Stimulated activated CD4-positive, alpha-beta T cell treated with anti-CD3 and anti-CD28 coated beads, Interleukin-12 subunit alpha, Interleukin-12 subunit beta, amount 100 ng/mL, for 4 hours (primary cell): ENCODE measurements around the gene RNPEP.
"Not testable (repeated sequence)": the region's sequence is repeated elsewhere in the genome, so short reads cannot be mapped to it uniquely, and the experiment has no call there.

Experiments used
- DNase-seq: peaks from one replicate; pipeline ENCODE4 v3.0.0-alpha.2; 2020

RNPEP gene, protein sequence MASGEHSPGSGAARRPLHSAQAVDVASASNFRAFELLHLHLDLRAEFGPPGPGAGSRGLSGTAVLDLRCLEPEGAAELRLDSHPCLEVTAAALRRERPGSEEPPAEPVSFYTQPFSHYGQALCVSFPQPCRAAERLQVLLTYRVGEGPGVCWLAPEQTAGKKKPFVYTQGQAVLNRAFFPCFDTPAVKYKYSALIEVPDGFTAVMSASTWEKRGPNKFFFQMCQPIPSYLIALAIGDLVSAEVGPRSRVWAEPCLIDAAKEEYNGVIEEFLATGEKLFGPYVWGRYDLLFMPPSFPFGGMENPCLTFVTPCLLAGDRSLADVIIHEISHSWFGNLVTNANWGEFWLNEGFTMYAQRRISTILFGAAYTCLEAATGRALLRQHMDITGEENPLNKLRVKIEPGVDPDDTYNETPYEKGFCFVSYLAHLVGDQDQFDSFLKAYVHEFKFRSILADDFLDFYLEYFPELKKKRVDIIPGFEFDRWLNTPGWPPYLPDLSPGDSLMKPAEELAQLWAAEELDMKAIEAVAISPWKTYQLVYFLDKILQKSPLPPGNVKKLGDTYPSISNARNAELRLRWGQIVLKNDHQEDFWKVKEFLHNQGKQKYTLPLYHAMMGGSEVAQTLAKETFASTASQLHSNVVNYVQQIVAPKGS

GRCh38 chr1:201982623-201983379 is at the start of gene RNPEP:
Gene RNPEP, plus strand, starts transcription at chr1:201982648. Its CDS starts 19 bp downstream, at chr1:201982667.
- peak; percentile 39 for DNase-seq

- DNase-seq, result no peak
These were observed 48.5 kb upstream of the RNPEP start for GRCh38 chr1:201933840-201934430.

DNA sequence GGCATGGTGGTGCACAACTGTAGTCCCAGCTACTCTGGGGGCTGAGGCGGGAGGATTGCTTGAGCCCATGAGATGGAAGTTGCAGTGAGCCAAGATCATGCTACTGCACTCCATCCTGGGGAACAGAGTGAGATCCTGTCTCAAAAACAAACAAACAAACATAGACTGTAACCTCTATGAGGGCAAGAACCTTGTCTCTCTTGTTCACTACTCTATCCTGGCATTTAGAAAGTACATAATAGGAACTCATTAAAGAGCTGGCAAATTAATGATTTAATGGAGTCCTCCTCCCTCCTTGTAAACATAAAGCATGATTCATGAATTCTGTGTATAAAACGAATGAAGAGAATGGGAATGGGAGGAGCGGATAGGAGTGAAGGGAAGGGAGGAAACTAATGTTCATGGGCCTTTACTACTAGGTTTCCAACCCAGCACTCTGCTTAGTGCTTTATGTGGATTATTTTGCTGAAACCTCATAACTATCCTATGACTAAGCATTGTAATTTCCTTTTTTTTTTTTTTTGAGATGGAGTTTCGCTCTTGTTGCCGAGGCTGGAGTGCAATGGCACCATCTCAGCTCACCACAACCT is 44.7 kb upstream of the RNPEP start:
- DNase-seq, result no peak

GRCh38 chr1:201938440-201939035 is 43.9 kb upstream of the RNPEP start:
- no peak for DNase-seq

DNA sequence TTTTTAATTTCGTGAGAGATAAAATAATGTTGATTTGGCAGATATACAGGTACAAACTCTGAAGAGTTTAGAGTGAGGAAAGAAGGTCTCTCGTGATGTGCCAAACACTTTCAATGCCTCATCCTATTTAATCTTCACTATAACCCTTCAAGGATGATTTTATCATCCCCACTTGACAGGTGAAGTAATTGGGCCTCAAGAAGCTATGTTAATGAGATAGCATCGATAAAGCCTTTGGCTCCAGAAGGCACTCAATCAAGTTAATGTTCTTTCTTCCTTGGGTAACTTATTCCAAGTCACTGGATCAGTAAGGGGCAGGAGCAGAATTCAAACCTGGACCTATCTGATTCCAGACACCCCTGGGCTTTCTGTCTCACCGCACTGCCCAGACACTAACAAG is 43.3 kb upstream of the RNPEP start:
- DNase-seq, result no peak

- no peak for DNase-seq
These were observed 42.9 kb upstream of the RNPEP start for GRCh38 chr1:201939574-201939973.

DNA sequence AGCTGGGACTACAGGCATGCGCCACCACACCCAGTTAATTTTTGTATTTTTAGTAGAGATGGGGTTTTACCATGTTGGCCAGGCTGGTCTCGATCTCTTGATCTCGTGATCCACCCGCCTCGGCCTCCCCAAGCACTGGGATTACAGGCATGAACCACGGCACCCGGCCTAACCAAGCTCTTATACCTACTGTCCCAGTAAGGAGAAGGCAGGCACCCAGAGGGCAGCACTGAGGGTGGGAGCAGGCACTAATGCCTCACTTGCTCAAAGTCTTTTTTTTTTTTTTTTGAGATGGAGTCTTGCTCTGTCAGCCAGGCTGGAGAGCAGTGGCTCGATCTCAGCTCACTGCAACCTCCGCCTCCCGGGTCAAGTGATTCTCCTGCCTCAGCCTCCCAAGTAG is 42.1 kb upstream of the RNPEP start:
- not testable (repeated sequence) for DNase-seq

DNA sequence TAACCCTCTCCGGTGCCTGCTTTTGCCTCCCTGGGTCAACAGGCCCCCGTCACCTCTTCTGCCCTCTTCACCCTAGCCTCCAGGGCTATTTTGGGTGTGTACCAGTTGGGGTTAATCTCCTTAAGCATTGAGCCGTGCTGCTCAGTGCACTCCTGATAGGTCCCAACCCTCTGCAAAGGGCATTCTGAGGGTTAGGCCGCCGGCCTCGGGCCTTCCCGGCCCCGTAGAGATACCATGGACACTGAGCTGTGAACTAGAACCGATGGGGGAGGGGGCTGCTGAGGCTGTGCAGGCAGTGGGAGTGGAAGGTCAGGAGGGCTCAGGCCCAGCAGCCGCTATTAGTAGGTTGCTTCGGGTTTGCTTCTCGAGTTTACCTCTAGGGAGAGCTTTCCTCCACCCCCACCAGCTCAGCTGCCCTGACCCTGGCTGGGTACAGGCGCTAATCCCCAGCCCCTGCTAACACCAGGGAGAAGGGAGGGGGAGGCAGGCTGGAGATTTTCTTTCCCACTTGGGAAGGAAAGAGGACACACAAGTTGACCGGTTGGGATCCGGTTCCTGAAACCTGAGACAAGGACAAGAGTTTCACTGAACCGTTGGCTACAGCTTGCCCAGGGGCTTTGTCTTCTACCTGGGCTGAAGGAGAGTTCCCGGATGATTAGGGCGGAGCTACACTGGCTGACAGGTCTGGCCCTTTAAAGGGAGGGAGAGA is 40.9 kb upstream of the RNPEP start:
- no peak for DNase-seq

GRCh38 chr1:201942129-201942495 is 40.3 kb upstream of the RNPEP start:
- DNase-seq, result no peak

DNA sequence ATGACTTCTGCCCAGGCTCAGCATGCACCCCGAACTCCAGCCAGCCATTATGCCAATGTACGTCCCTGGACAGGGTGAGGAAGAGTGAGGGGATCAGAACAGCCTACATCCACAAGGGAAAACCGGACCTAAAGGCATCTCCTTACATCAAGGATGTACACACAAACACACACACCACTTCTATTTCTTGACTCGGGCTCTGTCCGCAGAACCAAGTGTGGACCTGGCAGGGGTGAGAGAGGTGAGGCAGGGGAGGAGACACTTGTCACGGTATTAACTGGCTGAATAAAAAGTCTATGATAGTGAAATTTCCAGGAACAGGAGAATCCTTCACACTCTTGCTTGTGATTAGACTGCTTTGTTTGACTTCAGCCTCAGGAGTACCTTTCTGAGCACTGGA is 38.4 kb upstream of the RNPEP start:
- DNase-seq, result no peak

DNA sequence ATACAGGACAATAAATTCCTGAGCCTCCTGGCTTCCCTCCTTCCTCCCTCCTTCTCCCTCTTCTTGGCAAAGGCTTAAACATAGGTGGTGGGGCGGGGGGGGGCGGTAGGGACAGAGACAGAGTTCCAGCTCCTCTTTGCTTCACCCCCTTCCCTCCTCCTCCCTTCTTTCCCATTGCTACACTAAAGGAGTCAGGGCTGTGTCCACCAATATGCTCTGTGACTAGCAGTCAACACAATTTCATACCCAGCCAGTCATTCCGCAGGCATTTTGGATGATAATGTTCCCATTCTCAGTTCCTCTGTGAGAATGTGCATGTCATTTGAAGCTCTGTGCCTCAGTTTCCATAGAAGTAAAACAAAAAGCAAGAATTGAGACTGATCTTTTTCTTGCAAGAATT is 37.8 kb upstream of the RNPEP start:
- no peak for DNase-seq

DNA sequence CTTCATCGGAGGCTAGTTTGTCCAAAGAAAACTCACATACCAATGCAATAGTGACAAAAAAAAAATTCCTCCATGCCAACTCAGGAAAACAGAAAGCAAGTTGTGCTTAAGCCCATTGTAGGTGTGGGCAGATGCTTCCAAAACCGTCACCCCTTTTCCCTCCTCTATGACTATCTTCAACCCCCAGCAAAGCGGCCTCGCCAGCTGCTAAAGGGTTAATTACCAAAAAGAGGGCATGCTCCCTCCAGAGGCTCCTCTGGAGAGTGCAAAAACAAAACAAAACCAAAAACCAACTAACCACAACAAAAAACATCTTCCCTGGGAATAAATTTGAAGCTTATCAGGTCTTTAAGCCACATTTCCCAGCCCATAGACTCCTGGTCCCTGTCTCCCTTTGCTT is 37.3 kb upstream of the RNPEP start:
- DNase-seq, result no peak

- no peak for DNase-seq
These were observed 36.6 kb upstream of the RNPEP start for GRCh38 chr1:201945863-201946223.

DNA sequence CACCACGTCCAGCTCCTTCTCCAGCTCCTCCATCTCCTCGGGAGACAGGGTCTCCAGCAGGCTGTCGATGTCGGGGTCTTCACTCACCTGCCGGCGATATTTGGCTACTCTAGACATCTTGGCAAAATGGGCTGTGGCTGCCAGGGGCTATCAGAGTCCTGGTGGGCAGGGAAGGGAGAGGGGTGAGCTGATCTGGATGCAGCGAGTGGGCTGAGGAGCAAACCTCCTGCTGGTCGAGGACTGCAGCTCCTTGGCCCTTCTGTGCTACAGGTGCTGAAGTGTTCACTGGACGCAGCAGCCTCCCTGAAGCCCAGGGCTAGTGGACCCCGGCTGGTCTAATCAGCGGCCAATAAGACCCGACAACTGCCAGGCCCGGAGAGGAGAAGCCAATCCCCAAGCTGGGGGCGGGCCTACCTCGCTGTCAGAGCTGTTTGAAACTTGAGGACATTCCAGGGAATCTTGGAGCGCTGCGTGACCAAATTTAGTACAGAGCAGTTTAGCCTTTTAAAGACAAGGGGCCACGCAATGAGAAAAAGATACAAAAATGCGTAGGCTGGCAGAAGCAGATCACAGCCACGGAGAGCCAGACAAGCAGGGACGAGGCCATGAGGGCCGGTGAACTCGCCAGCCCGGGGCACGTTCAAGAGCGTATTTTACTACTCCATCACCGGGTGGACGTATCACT is 36.1 kb upstream of the RNPEP start, which contains the start of gene LMOD1:
LMOD1 (minus strand) TSS at position 325 of the 685 bp plus-strand sequence; CDS start at position 117, 208 bp downstream.
- DNase-seq, result no peak

DNA sequence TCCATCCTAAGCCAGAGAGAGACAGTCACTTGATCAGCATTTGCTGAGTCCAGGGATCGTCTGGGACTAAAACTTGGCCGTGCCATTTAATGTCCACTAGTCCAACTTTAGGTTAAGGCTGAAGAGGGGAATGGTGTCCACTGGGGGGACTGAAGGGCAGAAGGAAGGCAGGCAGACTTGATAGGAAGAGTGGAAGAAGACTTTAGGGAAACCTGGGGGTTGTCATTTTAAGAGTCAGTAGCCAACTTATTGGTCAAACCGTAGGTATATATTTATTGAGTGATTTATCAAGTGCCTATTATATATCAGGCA is 34.8 kb upstream of the RNPEP start:
- no peak for DNase-seq

- no peak for DNase-seq
These were observed 33.0 kb upstream of the RNPEP start for GRCh38 chr1:201949491-201949890.

GRCh38 chr1:201954263-201955008 is 28.0 kb upstream of the RNPEP start:
- DNase-seq, result peak; percentile 13

DNA sequence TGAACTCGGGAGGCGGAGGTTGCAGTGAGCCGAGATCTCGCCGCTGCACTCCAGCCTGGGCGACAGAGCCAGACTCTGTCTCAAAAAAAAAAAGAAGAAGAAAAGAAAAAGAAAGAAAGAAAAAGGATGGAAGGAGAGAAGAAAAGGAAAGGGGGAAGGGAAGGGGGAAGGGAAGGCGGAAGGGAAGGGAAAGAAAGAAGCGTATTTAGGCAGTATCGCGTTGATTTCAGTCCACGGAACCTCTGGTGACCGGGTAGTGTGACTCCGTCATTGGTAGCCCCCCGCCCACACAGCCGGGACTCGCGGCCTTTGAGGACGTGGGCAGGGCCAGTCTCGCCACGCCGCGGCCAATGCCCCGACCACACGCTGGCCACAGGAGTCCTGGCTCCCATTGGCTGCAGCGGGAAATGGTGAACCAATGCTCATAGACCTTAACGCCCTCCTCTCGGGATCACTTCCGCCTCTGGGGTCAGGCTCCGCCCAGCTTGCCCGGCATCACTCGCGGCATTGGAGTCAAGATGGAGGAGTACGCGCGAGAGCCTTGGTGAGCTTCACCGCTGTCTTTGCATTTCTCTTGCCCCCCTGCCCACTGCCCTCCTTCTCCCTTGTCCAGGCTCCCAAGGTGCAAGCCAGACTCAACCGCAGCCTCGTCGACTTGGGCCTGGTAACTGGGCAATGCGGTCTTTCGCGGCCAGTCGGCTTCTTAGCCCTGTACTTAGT is 27.3 kb upstream of the RNPEP start, which contains the start of gene TIMM17A:
TIMM17A (plus strand) TSS at position 495 of the 720 bp plus-strand sequence; CDS start at position 519, 24 bp downstream.
- DNase-seq, result peak; percentile 88

GRCh38 chr1:201955729-201956143 is 26.7 kb upstream of the RNPEP start:
- no peak for DNase-seq

DNA sequence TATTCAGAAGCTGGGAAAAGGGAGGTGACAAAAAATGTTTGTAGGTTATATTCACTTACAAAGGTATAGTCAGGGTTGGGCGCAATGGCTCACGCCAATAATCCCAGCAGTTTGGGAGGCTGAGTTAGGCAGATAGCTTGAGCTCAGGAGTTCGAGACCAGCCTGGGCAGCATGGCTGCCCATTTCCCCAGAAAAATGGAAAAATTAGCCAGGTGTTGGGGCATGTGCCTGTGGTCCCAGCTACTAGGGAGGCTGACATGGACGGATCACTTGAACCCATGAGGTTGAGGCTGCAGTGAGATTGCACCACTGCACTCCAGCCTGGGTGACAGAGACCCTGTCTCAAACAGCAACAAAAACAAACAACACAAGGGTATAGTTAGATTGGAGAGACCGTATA is 24.1 kb upstream of the RNPEP start:
- no peak for DNase-seq
